TTC549 (cell line): ENCODE measurements around the gene DPYD.
"Not testable (repeated sequence)": the region's sequence is repeated elsewhere in the genome, so short reads cannot be mapped to it uniquely, and the experiment has no call there.

Source experiments
- FAIRE-seq: peaks from 2 replicates; lab custom pipeline; 2012; peaks lifted over from hg19 to GRCh38; lab: Jason Lieb, UNC

DPYD gene

GRCh38 chr1:97270508-97271307, 650.1 kb downstream of the DPYD start:
- FAIRE-seq, result no peak

- FAIRE-seq, result no peak
Measured at GRCh38 chr1:97265630-97266029, 655.2 kb downstream of the DPYD start.

DNA sequence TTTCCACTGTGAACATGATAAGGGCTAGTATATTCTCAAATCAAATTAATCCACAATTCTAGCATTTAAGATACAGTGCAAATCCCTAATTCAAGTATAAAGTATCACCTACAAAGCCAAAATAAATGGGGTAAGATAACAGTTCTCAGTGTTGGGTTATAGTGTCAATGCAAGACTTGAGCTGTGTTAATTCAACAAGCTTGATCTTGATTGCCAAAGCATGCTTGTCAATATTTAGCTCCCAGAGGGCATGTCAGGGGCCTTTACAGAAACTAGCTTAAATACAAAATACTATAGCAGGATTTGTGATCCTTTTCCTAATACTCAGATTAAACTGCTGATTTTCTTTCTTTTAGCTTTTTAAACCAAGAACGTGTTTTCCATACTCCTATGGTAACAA, 658.0 kb downstream of the DPYD start:
- FAIRE-seq, result no peak

- no peak for FAIRE-seq
Measured at GRCh38 chr1:97258597-97258996, 662.2 kb downstream of the DPYD start.

DNA sequence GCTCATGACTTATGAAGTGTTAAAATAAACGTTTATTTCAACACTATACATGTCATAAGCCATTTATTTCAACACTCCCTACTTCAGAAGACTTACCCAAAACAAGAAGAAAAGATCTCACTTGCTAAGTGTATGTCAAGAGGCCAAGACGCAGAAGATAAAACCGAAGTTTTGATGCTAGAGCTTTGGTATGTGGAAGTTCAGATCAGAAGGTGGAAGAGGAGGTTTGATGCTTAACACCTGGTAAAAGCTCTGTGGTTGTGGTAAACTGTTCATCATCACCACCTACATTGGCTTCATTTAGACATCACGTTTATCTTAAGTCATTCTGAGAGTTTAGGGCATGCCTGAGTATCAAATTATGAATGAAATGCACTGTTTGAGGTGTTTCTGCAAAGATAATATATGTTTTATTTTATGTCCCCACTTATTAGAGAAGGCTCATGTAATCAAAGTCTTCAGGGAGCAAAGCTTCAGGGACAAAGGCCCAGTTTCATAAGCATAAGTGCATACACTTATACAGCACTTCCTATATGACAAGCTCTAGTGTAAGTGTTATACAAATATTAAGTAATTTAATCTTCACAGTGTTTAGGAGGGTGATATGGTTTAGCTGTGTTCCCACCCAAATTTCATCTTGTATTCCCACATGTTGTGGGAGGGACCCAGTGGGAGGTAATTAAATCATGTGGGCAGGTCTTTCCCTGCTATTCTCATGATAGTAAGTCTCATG, 665.9 kb downstream of the DPYD start:
- no peak for FAIRE-seq

DNA sequence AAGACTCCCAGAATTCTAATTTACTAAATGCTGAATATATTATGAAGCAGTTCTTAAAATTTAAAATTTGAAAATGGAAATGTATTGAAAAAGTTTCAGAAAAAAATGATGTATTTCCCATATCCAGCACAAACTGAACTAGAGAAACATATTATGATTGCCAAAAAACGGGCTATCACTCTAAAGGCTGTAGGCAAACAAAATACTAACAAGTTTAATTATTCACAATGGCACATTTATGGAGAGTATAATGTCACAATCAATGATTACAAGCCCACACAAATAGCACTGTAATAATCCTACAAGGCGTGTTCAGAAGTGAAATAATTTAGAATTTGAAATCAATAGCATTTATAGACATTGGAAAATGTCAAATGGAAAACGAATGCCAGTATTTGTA, 667.9 kb downstream of the DPYD start:
- no peak for FAIRE-seq

DNA sequence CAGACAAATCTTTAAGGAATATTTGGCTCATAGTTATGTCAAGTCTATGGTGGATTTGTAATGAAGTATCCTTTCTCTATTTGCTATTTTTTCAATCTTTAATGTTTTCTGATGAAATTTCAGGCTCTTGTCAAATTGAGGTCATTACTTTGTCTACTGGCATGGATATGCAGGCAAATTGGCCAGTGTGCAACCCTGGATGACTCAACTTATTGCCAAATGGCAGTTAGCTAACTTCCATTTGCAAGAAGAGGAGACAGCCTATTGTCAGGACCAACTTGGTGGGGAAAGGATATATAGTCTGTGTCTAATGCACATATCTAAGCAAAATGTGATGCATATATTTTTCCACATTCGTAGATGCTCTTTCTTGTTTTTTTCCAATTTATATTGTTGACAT, 668.8 kb downstream of the DPYD start:
- no peak for FAIRE-seq

- FAIRE-seq, result no peak
Measured at GRCh38 chr1:97247196-97247595, 673.6 kb downstream of the DPYD start.

- no peak for FAIRE-seq
Measured at GRCh38 chr1:97245682-97246081, 675.2 kb downstream of the DPYD start.

- no peak for FAIRE-seq
Measured at GRCh38 chr1:97245026-97245425, 675.8 kb downstream of the DPYD start.

DNA sequence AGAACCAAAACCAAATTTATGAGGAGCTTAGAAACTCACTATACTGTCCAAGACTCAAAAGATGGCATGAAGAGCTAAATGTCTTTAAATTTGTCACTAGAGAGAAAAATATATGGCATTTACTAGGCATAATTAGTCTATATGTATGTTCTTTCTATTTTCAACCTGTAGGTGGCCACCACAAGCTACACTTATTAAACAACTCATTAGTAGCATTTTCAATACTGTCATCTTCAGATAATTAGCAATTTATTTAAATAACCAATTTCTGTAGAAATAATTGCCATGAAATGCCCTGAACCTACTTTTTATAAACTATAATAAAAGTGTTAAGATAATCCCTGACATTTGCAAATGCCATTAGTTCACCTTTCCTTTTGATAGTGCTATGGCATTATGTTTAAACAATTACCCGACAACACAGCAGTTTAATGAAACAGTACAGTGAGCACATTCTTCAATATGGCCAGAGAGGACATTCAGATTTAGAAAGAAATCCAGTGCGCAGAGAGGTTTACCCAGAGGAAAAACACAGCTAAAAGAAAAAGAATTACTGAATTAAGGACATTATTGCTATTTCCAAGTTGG, 676.8 kb downstream of the DPYD start:
- no peak for FAIRE-seq

DNA sequence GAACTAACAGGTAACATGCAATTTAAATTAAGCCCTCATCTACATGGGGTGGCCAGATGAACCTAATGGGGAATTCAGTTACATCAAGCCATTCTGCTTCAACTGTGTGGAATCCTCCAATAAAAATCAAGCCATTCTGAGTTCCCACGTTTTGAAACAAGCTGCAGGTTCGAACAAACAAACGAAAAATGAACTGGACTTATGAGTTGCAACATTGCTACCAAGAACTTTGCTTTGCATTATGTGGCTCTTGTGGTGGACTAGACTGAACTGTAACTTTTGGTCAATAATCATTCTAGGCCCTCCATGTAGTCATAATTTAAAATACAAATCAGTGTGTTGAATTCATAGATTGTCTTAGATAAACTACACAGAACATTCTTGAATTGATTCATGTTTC, 682.0 kb downstream of the DPYD start:
- FAIRE-seq, result no peak

DNA sequence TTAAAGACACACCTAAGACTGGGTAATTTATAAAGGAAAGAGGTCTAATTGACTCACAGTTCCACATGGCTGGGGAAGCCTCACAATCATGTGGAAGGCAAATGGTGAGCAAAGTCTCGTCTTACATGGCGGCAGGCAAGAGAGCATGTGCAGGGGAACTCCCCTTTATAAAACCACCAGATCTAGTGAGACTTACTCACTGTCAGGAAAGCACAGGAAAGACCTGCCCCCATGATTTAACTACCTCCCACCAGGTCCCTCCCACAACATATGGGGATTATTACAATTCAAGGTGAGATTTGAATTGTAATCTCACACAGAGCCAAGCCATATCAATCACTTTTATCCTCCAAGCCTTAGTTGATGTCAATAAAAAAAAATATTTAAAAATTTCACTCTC, 689.5 kb downstream of the DPYD start:
- FAIRE-seq, result not testable (repeated sequence)

- no peak for FAIRE-seq
Measured at GRCh38 chr1:97212671-97213070, 708.2 kb downstream of the DPYD start.

DNA sequence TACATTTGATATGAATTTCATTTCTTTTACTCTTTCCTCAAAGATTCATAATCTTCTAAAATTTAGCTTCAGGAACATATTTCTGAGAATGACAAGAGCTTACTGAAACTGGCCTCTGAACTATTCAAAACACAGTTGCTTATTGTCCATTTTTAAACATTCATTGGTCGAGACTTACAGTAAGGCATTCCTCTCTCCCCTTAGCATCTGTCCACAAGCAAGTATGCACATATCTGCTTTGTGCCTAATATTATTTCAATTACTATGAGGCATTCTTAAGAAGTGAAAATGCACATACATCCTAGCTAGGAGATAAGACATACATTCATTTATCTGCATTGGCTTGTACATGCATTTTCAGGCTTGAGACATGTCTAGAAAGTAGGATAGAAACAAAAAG, 710.5 kb downstream of the DPYD start:
- FAIRE-seq, result no peak

DNA sequence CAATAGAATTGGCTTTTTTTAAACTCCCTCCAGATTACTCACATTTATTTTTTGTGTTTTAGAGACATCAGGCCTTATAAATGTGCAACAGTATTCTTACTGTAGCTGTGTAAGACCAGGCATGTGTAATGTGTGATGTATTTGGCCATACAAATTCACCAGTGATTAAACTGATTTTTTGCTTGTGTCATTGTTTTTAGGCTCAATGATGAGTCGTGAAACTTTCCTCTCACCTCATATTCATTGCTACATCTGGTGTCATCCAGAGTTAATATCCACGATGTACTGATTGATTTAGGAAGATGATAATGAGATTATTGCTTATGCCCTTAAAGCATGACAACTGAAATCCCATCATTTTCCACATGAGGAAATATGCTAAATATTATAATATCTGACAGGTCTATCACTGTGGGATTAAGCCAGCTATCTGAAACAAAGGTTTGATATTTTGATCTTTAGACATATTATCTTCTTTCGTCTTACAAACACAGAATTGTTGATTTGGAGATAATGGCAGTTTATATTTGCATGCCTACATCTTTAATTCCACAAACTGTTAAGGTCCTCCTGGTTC, 711.4 kb downstream of the DPYD start:
- FAIRE-seq, result no peak

DNA sequence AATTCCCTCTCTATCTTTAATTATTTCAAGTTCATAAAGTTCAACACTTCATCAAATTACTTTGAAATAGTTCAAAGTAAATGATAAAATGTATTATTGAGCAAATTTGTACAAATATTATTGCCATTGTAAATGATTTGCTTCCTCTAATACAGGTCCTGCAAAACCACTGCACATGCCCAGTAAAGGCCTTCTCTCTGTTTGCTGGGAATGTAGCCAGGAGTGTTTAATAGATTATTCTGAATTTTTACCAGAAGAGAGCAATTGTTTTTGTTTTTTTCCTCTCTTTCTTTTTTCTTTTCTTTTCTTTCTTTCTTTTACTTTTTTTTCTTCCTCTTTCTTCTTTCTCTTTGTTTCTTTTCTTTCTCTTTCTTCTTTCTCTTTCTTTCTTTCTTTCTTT, 713.0 kb downstream of the DPYD start:
- FAIRE-seq, result no peak

GRCh38 chr1:97204468-97204867, 716.4 kb downstream of the DPYD start:
- no peak for FAIRE-seq

- FAIRE-seq, result no peak
Measured at GRCh38 chr1:97202481-97203380, 718.1 kb downstream of the DPYD start.

DNA sequence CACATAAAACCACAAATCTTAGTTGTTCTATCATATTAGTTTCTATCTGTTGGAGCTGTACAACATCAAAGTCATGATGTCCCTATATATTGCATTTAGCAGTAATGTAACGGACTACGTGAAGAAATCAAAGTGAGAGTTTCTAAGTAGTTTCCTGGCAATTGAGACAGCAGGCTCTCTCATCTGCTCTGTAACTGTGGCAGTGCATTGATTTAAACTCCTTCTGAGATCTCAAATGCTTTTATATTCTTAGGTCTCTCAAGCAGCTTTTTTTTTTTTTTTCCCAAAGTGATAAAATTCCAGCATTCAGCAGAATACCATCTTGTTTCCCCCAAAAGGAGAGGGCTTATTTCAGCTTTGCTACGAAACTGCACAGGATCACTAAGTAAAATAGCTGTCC, 719.2 kb downstream of the DPYD start:
- FAIRE-seq, result no peak

DNA sequence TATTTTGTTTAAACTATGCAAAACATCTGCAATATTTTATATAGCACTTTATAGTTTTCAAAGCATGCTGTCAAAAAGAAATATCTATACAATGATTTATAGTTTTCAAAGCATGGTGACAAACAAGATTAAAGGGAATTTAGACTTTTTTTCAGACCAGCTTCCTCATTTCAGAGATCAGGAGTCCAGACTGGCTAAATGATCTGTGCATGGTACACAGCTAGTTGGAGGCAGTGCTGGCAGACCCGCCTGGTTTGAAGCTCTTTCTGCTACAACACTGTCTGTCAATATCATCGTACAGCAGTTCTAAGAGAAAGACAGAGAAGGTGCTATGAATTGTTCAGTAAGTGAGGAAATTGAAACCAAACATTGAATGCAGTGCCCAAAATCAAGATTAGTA, 720.2 kb downstream of the DPYD start:
- FAIRE-seq, result no peak
